Measurements from ENCODE around the gene LRRN2. TPM values are rescaled to one million over a fixed set of nuclear protein-coding genes. Genes with fewer than 3 reads are reported as not detected.

Gene LRRN2
- total and polyA plus RNA-seq, 2 of the 8 experiments (the other 6 are each of a cell fraction or from before 2014, with no cell fraction given): 1.8 to 2.3 TPM

DNA sequence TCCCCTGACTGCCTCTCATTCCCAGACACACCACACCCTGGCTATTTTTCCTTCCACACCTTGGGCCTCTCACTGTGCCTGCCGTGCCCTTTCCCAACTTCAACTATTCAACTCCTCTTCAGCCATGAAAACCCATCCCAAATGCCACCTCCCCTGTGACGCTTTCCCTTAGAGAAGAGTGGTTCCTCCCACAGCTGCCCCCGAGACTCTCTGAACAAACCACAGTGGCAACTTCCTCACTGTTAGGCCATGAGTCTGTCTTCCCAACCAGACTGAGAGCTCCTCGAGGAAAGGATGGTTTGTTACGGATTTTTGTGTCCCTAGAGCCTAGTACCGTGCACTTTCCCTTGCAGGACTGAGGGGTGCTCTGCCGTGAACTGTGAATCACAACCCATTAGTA lies 59.2 kb downstream of the LRRN2 start (continued):
- TF ChIP-seq, protein P1, sequence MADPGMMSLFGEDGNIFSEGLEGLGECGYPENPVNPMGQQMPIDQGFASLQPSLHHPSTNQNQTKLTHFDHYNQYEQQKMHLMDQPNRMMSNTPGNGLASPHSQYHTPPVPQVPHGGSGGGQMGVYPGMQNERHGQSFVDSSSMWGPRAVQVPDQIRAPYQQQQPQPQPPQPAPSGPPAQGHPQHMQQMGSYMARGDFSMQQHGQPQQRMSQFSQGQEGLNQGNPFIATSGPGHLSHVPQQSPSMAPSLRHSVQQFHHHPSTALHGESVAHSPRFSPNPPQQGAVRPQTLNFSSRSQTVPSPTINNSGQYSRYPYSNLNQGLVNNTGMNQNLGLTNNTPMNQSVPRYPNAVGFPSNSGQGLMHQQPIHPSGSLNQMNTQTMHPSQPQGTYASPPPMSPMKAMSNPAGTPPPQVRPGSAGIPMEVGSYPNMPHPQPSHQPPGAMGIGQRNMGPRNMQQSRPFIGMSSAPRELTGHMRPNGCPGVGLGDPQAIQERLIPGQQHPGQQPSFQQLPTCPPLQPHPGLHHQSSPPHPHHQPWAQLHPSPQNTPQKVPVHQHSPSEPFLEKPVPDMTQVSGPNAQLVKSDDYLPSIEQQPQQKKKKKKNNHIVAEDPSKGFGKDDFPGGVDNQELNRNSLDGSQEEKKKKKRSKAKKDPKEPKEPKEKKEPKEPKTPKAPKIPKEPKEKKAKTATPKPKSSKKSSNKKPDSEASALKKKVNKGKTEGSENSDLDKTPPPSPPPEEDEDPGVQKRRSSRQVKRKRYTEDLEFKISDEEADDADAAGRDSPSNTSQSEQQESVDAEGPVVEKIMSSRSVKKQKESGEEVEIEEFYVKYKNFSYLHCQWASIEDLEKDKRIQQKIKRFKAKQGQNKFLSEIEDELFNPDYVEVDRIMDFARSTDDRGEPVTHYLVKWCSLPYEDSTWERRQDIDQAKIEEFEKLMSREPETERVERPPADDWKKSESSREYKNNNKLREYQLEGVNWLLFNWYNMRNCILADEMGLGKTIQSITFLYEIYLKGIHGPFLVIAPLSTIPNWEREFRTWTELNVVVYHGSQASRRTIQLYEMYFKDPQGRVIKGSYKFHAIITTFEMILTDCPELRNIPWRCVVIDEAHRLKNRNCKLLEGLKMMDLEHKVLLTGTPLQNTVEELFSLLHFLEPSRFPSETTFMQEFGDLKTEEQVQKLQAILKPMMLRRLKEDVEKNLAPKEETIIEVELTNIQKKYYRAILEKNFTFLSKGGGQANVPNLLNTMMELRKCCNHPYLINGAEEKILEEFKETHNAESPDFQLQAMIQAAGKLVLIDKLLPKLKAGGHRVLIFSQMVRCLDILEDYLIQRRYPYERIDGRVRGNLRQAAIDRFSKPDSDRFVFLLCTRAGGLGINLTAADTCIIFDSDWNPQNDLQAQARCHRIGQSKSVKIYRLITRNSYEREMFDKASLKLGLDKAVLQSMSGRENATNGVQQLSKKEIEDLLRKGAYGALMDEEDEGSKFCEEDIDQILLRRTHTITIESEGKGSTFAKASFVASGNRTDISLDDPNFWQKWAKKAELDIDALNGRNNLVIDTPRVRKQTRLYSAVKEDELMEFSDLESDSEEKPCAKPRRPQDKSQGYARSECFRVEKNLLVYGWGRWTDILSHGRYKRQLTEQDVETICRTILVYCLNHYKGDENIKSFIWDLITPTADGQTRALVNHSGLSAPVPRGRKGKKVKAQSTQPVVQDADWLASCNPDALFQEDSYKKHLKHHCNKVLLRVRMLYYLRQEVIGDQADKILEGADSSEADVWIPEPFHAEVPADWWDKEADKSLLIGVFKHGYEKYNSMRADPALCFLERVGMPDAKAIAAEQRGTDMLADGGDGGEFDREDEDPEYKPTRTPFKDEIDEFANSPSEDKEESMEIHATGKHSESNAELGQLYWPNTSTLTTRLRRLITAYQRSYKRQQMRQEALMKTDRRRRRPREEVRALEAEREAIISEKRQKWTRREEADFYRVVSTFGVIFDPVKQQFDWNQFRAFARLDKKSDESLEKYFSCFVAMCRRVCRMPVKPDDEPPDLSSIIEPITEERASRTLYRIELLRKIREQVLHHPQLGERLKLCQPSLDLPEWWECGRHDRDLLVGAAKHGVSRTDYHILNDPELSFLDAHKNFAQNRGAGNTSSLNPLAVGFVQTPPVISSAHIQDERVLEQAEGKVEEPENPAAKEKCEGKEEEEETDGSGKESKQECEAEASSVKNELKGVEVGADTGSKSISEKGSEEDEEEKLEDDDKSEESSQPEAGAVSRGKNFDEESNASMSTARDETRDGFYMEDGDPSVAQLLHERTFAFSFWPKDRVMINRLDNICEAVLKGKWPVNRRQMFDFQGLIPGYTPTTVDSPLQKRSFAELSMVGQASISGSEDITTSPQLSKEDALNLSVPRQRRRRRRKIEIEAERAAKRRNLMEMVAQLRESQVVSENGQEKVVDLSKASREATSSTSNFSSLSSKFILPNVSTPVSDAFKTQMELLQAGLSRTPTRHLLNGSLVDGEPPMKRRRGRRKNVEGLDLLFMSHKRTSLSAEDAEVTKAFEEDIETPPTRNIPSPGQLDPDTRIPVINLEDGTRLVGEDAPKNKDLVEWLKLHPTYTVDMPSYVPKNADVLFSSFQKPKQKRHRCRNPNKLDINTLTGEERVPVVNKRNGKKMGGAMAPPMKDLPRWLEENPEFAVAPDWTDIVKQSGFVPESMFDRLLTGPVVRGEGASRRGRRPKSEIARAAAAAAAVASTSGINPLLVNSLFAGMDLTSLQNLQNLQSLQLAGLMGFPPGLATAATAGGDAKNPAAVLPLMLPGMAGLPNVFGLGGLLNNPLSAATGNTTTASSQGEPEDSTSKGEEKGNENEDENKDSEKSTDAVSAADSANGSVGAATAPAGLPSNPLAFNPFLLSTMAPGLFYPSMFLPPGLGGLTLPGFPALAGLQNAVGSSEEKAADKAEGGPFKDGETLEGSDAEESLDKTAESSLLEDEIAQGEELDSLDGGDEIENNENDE (IDR thresholded peaks at IDR 0.05; ENCODE audit: insufficient replicate concordance, low read length): no peak
- TF ChIP-seq POLR2A (IDR thresholded peaks at IDR 0.05; ENCODE audit: control extremely low read depth in 1 of 2, low read depth in 2 of 2, low read length in 2 of 2) (no peak), CBX8 (IDR thresholded peaks at IDR 0.05; ENCODE audit: borderline replicate concordance, low read depth, low read length) (no peak), EP300 (IDR thresholded peaks at IDR 0.05; ENCODE audit: borderline replicate concordance in 1 of 2, low read depth in 2 of 2, low read length in 2 of 2) (no peak), ZNF274 (IDR thresholded peaks at IDR 0.05; ENCODE audit: borderline replicate concordance, extremely low read depth, low read length) (no peak), SIN3A (conservative IDR thresholded peaks at IDR 0.05 in 1 of 2, IDR thresholded peaks at IDR 0.05 in 1 of 2; ENCODE audit: low read depth in 1 of 2, low read length in 2 of 2) (no peak), CREB1 (IDR thresholded peaks at IDR 0.05) (no peak), MAFK (IDR thresholded peaks at IDR 0.05; ENCODE audit: low read depth, low read length) (no peak), POLR2AphosphoS5 (IDR thresholded peaks at IDR 0.05; ENCODE audit: low read depth, low read length) (no peak), CHD1 (IDR thresholded peaks at IDR 0.05; ENCODE audit: low read depth, low read length) (no peak), TBP (IDR thresholded peaks at IDR 0.05; ENCODE audit: low read depth, low read length) (no peak)
- TF ChIP-seq, protein P2, sequence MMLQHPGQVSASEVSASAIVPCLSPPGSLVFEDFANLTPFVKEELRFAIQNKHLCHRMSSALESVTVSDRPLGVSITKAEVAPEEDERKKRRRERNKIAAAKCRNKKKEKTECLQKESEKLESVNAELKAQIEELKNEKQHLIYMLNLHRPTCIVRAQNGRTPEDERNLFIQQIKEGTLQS (IDR thresholded peaks at IDR 0.05; ENCODE audit: insufficient read depth, low read depth, low read length): no peak
